ENCODE measurements around the gene METTL9.

DNA sequence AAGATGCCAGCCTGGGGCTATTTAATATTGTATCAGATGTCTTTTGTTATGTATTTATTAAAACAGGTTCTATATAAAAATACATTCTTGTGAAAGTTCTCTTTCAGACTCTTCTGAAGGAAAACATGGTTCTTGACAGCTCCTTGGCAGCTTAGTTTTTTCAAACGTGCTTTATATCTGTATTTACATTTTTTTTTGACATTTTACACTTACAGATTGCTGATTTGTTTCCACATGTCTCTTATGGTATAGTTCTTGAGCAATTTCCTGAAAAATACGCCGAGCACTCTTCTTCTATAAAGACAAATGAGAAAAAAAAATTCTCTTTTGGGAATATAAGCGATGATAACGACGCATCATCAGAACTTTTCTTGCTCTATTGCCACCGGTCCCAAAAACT lies 43.5 kb downstream of the METTL9 start:
- TF ChIP-seq, protein P1, sequence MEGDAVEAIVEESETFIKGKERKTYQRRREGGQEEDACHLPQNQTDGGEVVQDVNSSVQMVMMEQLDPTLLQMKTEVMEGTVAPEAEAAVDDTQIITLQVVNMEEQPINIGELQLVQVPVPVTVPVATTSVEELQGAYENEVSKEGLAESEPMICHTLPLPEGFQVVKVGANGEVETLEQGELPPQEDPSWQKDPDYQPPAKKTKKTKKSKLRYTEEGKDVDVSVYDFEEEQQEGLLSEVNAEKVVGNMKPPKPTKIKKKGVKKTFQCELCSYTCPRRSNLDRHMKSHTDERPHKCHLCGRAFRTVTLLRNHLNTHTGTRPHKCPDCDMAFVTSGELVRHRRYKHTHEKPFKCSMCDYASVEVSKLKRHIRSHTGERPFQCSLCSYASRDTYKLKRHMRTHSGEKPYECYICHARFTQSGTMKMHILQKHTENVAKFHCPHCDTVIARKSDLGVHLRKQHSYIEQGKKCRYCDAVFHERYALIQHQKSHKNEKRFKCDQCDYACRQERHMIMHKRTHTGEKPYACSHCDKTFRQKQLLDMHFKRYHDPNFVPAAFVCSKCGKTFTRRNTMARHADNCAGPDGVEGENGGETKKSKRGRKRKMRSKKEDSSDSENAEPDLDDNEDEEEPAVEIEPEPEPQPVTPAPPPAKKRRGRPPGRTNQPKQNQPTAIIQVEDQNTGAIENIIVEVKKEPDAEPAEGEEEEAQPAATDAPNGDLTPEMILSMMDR (conservative IDR thresholded peaks at IDR 0.05): no peak
- TF ChIP-seq ZFX (IDR thresholded peaks at IDR 0.05): no peak
